A549 (cell line): ENCODE measurements around the gene TASP1. TPM values are rescaled to one million over a fixed set of nuclear protein-coding genes. Genes with fewer than 3 reads are reported as not detected.

Experiments
- ATAC-seq, 2 experiments: fragments of 200-7000 bp in 1 of 2; fragments of >200 bp in 1 of 2; cut with Nextera tagmentation in 1 of 2; cut with Tn5 transposase in 1 of 2; 3 replicates each; pipeline versions ENCODE4 v1.8.0 to v1.9.1; 2018 to 2020; ENCODE audit warnings: mild to moderate bottlenecking in 1 of 2, moderate library complexity in 1 of 2
- CTCF ChIA-PET: fragments of 300-600 bp; sonication (Branson Sonifier 250); formaldehyde crosslinking; extraction: SDS; loops from one replicate; lab custom pipeline; 2021; ENCODE audit warnings: antibody characterized with exemption, inconsistent platforms; lab: Yijun Ruan, JAX
- POLR2A ChIA-PET: fragments of 350-600 bp; formaldehyde crosslinking; extraction: SDS; loops from one replicate; lab custom pipeline; 2021; ENCODE audit warnings: antibody characterized with exemption, inconsistent platforms; lab: Yijun Ruan, JAX
- DNase-seq, 2 experiments: peaks; one replicate each; pipeline versions ENCODE4 v3.0.0 to v3.0.0-alpha.2; 2011 to 2016; ENCODE audit warnings: low read depth in 1 of 2, low spot score in 1 of 2
- FAIRE-seq: peaks from 2 replicates; lab custom pipeline; 2011; peaks lifted over from hg19 to GRCh38; lab: Jason Lieb, UNC
- H3K27ac ChIP-seq, 2 experiments: fragments of >200 bp; sonication (Bioruptor Twin); formaldehyde crosslinking; 3 replicates each; pipeline ENCODE4 v1.5.1; 2016 to 2017
- H3K4me1 ChIP-seq: fragments of >200 bp; sonication (Bioruptor Twin); formaldehyde crosslinking; 3 replicates; pipeline ENCODE4 v1.6.1; 2016
- H3K4me2 ChIP-seq: fragments of >200 bp; sonication (Bioruptor Twin); formaldehyde crosslinking; 3 replicates; pipeline ENCODE4 v1.6.1; 2016
- H3K4me3 ChIP-seq: fragments of >200 bp; sonication (Bioruptor Twin); formaldehyde crosslinking; 3 replicates; pipeline ENCODE4 v1.5.1; 2016
- H3K9me3 ChIP-seq: fragments of >200 bp; sonication (Bioruptor Twin); formaldehyde crosslinking; 3 replicates; pipeline ENCODE4 v1.6.1; 2016
- CBX2 ChIP-seq: fragments of 200-600 bp; sonication (generic); IDR thresholded peaks from 2 replicates; pipeline ENCODE4 v1.6.1; 2016; ENCODE audit warnings: low read depth, mild to moderate bottlenecking, borderline replicate concordance
- CEBPB ChIP-seq, 2 experiments: fragments of >200 bp in 1 of 2; sonication (Bioruptor Twin) in 1 of 2; formaldehyde crosslinking in 1 of 2; IDR thresholded peaks; 2 replicates each; pipeline ENCODE4 v1.6.1; 2012 to 2016
- CHD4 ChIP-seq: fragments of 200-600 bp; sonication (generic); IDR thresholded peaks from 2 replicates; pipeline ENCODE4 v1.6.1; 2016; ENCODE audit warnings: antibody characterized with exemption, mild to moderate bottlenecking, borderline replicate concordance
- EHF ChIP-seq: fragments of 250-450 bp; sonication (Bioruptor Pico); IDR thresholded peaks from 2 replicates; pipeline ENCODE4 v1.5.0; 2020; ENCODE audit warnings: mild to moderate bottlenecking
- EP300 ChIP-seq, 2 experiments: fragments of >200 bp; sonication (Bioruptor Twin); formaldehyde crosslinking; IDR thresholded peaks; 2 replicates in 1 of 2; 3 replicates in 1 of 2; pipeline ENCODE4 v1.6.1; 2016 to 2017
- ESRRA ChIP-seq: fragments of 150-350 bp; IDR thresholded peaks from 2 replicates; pipeline ENCODE4 v1.6.1; 2014; ENCODE audit warnings: mild to moderate bottlenecking, low read length, borderline replicate concordance
- FOXS1 ChIP-seq: fragments of 250-450 bp; sonication (Bioruptor Pico); IDR thresholded peaks from 2 replicates; pipeline ENCODE4 v1.5.0; 2020; ENCODE audit warnings: mild to moderate bottlenecking, moderate library complexity
- HOXB13 ChIP-seq: fragments of 250-450 bp; sonication (Bioruptor Pico); IDR thresholded peaks from 2 replicates; pipeline ENCODE4 v1.5.0; 2020; ENCODE audit warnings: low read depth, mild to moderate bottlenecking, moderate library complexity
- KDM5A ChIP-seq: fragments of 200-600 bp; sonication (generic); IDR thresholded peaks from 2 replicates; pipeline ENCODE4 v1.6.1; 2016; ENCODE audit warnings: antibody characterized with exemption, mild to moderate bottlenecking
- MAFK ChIP-seq: fragments of 450-650 bp; IDR thresholded peaks from 2 replicates; pipeline ENCODE4 v1.6.1; 2014; ENCODE audit not compliant: partially characterized antibody
- MAZ ChIP-seq: fragments of 150-350 bp; IDR thresholded peaks from 2 replicates; pipeline ENCODE4 v1.6.1; 2014; ENCODE audit warnings: antibody characterized with exemption, low read depth, low read length, borderline replicate concordance
- MYC ChIP-seq: IDR thresholded peaks from 2 replicates; pipeline ENCODE4 v1.6.1; 2012; ENCODE audit warnings: mild to moderate bottlenecking, inconsistent platforms, low read length, improper control_type of control experiment, borderline replicate concordance
- PHF8 ChIP-seq: fragments of 200-600 bp; sonication (generic); IDR thresholded peaks from 2 replicates; pipeline ENCODE4 v1.6.1; 2016; ENCODE audit warnings: low read depth, mild to moderate bottlenecking, antibody characterized with exemption, moderate library complexity, borderline replicate concordance
- REST ChIP-seq: fragments of 200-600 bp; sonication (generic); IDR thresholded peaks from 2 replicates; pipeline ENCODE4 v1.6.1; 2016; ENCODE audit warnings: antibody characterized with exemption, mild to moderate bottlenecking, moderate library complexity
- RFX5 ChIP-seq: fragments of 450-650 bp; IDR thresholded peaks from 2 replicates; pipeline ENCODE4 v1.7.1; 2014; ENCODE audit warnings: antibody characterized with exemption, mild to moderate bottlenecking, moderate library complexity
- RNF2 ChIP-seq: fragments of 200-600 bp; sonication (generic); IDR thresholded peaks from 2 replicates; pipeline ENCODE4 v1.6.1; 2016; ENCODE audit warnings: low read depth, mild to moderate bottlenecking, antibody characterized with exemption, moderate library complexity, borderline replicate concordance
- SREBF2 ChIP-seq: fragments of 450-650 bp; IDR thresholded peaks from 2 replicates; pipeline ENCODE4 v1.6.1; 2014; ENCODE audit warnings: mild to moderate bottlenecking, moderate library complexity
- WGBS: methylation state at CpG from one replicate; pipeline ENCODE4 v1.1.6; 2017; ENCODE audit errors: missing lambda C conversion rate; 5-methylcytosine and 5-hydroxymethylcytosine counted together
- polyA plus RNA-seq, 4 experiments: library from polyadenylated mRNA; depleted of rRNA in 3 of 4; stranded (reverse); fragments of >200 nt; fragmentation: RNase III in 1 of 4; extraction: RNeasy Plus Mini Kit Qiagen cat#74134 plus additional on column Dnase treatment in 1 of 4; gene quantifications; 2 replicates in 3 of 4; 3 replicates in 1 of 4; pipeline ENCODE4 v1.2.3, GENCODE V29; 2011 to 2017

TASP1 gene
- polyA plus RNA-seq, 2 of the 4 experiments (the other 2 are of a cell fraction), result 9.5 to 18.2 TPM

- no peak for TF ChIP-seq MAZ
- DNase-seq (no peak), FAIRE-seq (no peak), ATAC-seq (no peak)
- 0 out of 6 replicates have a peak overlapping the region, but pooled peaks of 1 of the 2 experiments have one; percentile 24 for H3K27ac ChIP-seq
- POLR2A ChIA-PET, result no interaction called here
- no peak overlapping the region for H3K4me2 ChIP-seq
- peaks cover 8% of the 10 kb centered on the region; the same call in 2 of the 3 replicates for H3K9me3 ChIP-seq
- H3K4me3 ChIP-seq, result no peak overlapping the region
- H3K4me1 ChIP-seq, result peaks cover 12% of the 10 kb centered on the region; the same call in 2 of the 3 replicates
- 78% methylated on average over 5 of the region's 5 CpGs for WGBS
- CTCF ChIA-PET, result interaction anchor here (1.2 to 1.6 kb wide), 2 partner anchors 31 to 46 kb away, joined by 4 read pairs; no protein-coding TSS in a partner anchor
These were observed 122.8 kb downstream of the TASP1 start for GRCh38 chr20:13515796-13516558.

- no peak overlapping the region for H3K4me2 ChIP-seq
- FAIRE-seq (no peak), DNase-seq (no peak), ATAC-seq (no peak)
- H3K27ac ChIP-seq, result no peak overlapping the region
- peaks cover 12% of the 10 kb centered on the region; the same call in 2 of the 3 replicates for H3K4me1 ChIP-seq
- H3K4me3 ChIP-seq, result no peak overlapping the region
- WGBS, result 91% methylated on average over 1 of the region's 1 CpG
- peaks cover 8% of the 10 kb centered on the region; the same call in 2 of the 3 replicates for H3K9me3 ChIP-seq
- CTCF ChIA-PET, result interaction anchor here (1.2 to 1.6 kb wide), 2 partner anchors 31 to 45 kb away, joined by 4 read pairs; no protein-coding TSS in a partner anchor
- no peak for TF ChIP-seq REST
- TF ChIP-seq CBX2, result no peak
- TF ChIP-seq FOXS1 (CRISPR knock-in tag), result no peak
- TF ChIP-seq SREBF2, result no peak
- no peak for TF ChIP-seq CEBPB (IDR thresholded peaks at IDR 0.05)
- no peak for TF ChIP-seq EP300 (IDR thresholded peaks at IDR 0.05)
- TF ChIP-seq RFX5, result no peak
- POLR2A ChIA-PET, result interaction anchor here (0.8 kb wide), 1 partner anchor 9 kb away, joined by 4 read pairs; no protein-coding TSS in a partner anchor
These were observed 123.4 kb downstream of the TASP1 start for GRCh38 chr20:13515291-13515690.

GRCh38 chr20:13510837-13511488 lies 127.8 kb downstream of the TASP1 start:
- no peak overlapping the region for H3K27ac ChIP-seq
- TF ChIP-seq RNF2 (no peak), EHF (CRISPR knock-in tag) (no peak), MAFK (no peak), RFX5 (no peak), ESRRA (no peak), EP300 (IDR thresholded peaks at IDR 0.05) (no peak), HOXB13 (CRISPR knock-in tag) (no peak), KDM5A (no peak), PHF8 (no peak), MYC (no peak), CHD4 (no peak), REST (no peak)
- no peak overlapping the region for H3K4me3 ChIP-seq
- H3K9me3 ChIP-seq, result peaks cover 26% of the 10 kb centered on the region
- ChIA-PET POLR2A (no interaction called here), CTCF (interaction anchor here (1.1 kb wide), 1 partner anchor 35 kb away, joined by 5 read pairs; no protein-coding TSS in a partner anchor)
- FAIRE-seq (no peak), ATAC-seq (no peak), DNase-seq (no peak)
- peaks cover 10% of the 10 kb centered on the region; the same call in 2 of the 3 replicates for H3K4me1 ChIP-seq
- H3K4me2 ChIP-seq, result no peak overlapping the region
- WGBS, result 96% methylated on average over 6 of the region's 6 CpGs
